ENCODE measurements around the gene B3GNT5. TPM values are rescaled to one million over a fixed set of nuclear protein-coding genes. Genes with fewer than 3 reads are reported as not detected.

Gene B3GNT5
- total RNA-seq, 4 donors from 2014 or later = 4.6 to 16.8 (median 11.5) TPM

DNA sequence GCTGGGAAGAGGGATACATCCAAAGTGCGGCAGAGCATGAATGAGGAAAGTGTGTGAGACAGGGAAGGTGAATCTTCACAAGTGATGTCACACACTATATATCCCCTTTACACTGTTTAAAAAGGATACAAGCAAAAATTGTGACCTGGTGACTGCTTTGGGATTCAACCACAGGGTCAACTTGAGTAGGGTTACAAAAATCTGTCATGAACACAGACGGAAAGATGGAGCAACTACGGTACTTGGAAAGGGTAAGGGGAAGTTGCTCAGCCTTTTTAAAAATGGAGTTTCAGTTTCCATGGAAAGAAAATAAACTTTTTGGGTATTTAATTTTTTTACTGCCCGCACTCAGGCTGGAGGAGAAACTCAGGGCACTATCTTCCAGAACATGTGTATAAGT, 60.3 kb downstream of the B3GNT5 start:
- TF ChIP-seq, protein P1, sequence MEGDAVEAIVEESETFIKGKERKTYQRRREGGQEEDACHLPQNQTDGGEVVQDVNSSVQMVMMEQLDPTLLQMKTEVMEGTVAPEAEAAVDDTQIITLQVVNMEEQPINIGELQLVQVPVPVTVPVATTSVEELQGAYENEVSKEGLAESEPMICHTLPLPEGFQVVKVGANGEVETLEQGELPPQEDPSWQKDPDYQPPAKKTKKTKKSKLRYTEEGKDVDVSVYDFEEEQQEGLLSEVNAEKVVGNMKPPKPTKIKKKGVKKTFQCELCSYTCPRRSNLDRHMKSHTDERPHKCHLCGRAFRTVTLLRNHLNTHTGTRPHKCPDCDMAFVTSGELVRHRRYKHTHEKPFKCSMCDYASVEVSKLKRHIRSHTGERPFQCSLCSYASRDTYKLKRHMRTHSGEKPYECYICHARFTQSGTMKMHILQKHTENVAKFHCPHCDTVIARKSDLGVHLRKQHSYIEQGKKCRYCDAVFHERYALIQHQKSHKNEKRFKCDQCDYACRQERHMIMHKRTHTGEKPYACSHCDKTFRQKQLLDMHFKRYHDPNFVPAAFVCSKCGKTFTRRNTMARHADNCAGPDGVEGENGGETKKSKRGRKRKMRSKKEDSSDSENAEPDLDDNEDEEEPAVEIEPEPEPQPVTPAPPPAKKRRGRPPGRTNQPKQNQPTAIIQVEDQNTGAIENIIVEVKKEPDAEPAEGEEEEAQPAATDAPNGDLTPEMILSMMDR (IDR thresholded peaks at IDR 0.05; ENCODE audit: low read depth) = no peak

DNA sequence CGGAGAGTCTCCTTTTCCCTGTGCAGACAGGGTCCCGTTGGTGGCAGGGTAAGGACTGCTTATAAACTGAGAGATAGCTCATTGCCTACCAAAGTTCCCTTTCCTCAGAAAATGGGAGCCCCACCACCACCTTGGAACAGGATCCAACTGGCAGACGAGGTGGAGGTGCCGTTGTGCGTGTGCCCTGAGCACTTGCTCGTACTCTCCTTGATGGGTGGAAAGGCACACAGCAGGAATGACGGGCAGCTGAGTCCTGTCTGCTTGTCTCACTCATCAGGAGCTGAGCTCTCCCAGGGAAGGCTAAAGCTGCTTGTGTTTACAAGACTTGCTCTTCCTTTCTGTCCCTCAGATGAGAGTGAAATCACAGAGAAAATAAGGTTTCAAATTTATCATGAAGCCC, 60.7 kb downstream of the B3GNT5 start:
- TF ChIP-seq, protein P1 (IDR thresholded peaks at IDR 0.05; ENCODE audit: low read depth) = no peak

DNA sequence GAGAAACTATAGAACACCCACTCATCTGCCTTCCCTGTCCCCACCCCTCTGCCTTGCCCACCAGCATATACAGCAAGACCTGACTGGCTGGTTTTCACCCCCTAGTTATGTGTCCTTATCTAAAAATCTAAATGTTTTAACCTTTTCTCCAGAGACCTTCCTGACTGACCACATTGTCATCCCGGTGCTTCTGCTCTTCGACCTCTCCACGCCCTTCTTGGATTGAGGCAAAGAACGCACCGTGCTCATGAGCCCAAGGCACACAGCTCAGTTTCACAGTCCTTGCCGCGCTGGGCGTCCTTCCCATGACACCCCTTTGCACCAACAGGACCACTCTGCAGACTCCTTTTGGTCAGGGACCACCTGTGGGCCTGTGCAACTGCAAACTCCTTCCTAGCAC, 62.7 kb downstream of the B3GNT5 start:
- TF ChIP-seq, protein P1 (IDR thresholded peaks at IDR 0.05; ENCODE audit: low read depth) = no peak

DNA sequence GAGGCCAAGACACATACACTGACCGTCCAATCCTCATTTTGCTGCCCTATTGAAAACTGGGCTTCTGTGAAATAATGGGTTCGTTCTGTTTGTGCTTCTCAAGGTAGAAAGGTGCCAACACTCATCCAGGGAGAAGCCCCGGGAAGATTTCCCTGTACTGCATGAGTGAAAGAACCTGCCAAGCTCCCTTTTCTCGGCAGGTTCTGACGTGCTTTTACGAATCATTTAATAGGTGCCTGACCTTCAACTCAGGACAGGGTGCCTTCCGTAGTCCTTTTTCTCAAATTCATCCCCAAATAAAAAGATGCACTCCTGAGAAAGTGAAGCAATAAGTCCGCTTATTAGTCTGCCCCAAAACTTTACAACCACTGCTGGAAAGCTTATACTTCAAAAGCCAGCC, 64.2 kb downstream of the B3GNT5 start:
- TF ChIP-seq, protein P1 (IDR thresholded peaks at IDR 0.05; ENCODE audit: low read depth) = no peak

DNA sequence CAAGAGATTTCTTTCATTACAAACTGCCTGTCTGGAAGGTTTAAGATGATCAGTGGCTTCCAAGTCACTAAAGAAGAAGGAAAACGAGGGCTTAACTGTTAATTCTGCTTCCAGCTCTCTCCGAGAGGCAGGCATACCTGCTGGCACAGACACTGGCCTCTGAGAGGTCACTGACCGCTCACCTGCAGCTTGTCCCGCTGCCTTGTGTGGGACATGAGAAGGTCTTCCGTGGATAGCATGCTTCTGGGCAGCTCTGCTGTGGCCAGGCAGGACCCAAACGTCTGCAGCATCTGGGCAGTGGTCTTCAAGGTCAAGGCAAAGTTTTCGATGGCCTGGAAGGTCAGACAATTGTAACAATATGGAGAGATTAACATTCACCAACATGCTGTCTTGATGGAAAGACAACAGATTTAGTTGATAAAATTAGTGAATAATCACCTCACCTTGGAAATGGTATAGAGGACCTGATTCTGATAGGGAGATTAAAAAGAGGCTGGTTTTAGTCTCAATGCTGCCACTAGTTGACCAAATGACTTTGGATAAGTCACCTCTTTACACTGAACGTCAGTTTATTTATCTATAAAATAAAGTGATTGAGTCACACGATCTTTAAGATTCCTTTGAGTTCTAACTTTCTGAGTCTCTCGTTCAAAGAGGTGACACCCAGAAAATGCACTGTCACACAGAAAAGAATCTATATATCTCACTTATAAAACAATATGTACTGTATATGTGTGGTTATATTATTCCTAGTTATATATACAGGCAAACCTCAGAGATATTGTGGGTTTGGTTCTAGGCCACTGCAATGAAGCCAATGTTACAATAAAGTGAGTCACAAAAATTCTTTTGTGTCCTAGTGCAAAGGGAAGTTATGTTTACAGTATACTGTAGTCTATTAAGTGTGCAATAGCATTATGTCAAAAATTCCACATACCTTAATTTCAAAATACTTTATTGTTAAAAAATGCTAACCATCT, 65.1 kb downstream of the B3GNT5 start:
- TF ChIP-seq, protein P1 (IDR thresholded peaks at IDR 0.05; ENCODE audit: low read depth) = no peak

DNA sequence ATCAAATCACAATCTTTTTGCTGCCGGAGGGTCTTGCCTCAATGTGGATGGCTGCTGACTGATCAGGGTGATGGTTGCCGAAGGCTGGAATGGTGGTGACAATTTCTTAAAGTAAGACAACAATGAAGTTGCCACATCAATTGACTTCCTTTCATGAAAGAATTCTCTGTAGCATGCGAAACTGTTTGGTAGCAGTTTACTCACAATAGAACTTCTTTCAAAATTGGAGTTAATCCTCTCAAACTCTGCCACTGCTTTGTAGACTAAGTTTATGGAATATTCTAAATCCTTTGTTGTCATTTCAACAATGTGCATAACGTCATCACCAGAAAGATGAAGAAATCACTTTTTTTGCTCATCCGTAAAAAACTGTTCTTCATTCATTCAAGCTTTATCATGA, 65.8 kb downstream of the B3GNT5 start:
- TF ChIP-seq, protein P1 (IDR thresholded peaks at IDR 0.05; ENCODE audit: low read depth) = no peak

DNA sequence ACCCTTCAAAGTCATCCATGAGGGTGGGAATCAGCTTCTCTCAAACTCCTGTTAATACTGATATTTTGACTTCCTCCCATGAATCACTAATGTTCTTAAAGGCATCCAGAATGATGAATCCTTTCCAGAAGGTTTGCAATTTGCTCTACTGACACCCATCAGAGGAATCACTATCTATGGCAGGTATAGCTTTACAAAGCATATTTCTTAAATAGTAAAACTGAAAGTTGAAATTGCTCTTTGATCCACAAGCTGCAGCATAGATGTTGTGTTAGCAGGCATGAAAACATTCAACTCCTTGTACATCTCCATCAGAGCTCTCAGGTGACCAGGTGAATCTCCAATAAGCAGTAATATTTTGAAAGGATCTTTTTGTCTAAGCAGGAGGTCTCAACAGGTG, 66.3 kb downstream of the B3GNT5 start:
- TF ChIP-seq, protein P1 (IDR thresholded peaks at IDR 0.05; ENCODE audit: low read depth) = no peak

Small RNA genes within 50 kb of the gene (small RNA-seq; reads per million reads assigned to genes)
- gene RNA5SP151 = not detected

Other genes starting within 250 kb of the B3GNT5 start
- 100 to 1,000 TPM in 1 of 4 donors, 10 to 100 TPM in 3; 76.6 to 123 (median 86.2) TPM for gene MCCC1, start 153.8 kb upstream of the B3GNT5 start, total RNA-seq
- under 1 TPM in 2 of 4 donors, not detected in 2; 0.34 to 0.44 TPM for gene LAMP3, start 90.5 kb upstream of the B3GNT5 start, total RNA-seq
- gene MCF2L2, start 175.4 kb downstream of the B3GNT5 start, total RNA-seq = under 1 TPM; 0.16 to 0.66 (median 0.26) TPM